GM12878 (cell line): ENCODE measurements around the gene FAM25A. TPM values are rescaled to one million over a fixed set of nuclear protein-coding genes. Genes with fewer than 3 reads are reported as not detected.

Experiments used
- ATAC-seq: fragments of 200-7000 bp; cut with Tn5 transposase; 3 replicates; pipeline ENCODE4 v1.9.1; 2020; ENCODE audit warnings: mild to moderate bottlenecking, moderate library complexity
- BruUV-seq: library from RNA; stranded (reverse); fragments of 400-500 nt; replicated peaks from 2 replicates; lab custom pipeline; 2021; lab: Mats Ljungman, UMichigan
- CTCF ChIA-PET: fragments of 300-600 bp; sonication (Branson Sonifier 250); formaldehyde crosslinking; extraction: SDS; loops from one replicate; lab custom pipeline; 2021; ENCODE audit warnings: inconsistent platforms; lab: Yijun Ruan, JAX
- POLR2A ChIA-PET: fragments of 350-600 bp; formaldehyde crosslinking; extraction: SDS; loops from one replicate; lab custom pipeline; 2021; ENCODE audit warnings: inconsistent platforms; lab: Charles Lee
- RAD21 ChIA-PET: fragments of 300-600 bp; sonication (Branson Sonifier 250); formaldehyde crosslinking; loops from one replicate; lab custom pipeline; 2023; ENCODE audit warnings: antibody characterized with exemption; ENCODE audit not compliant: unreplicated experiment; lab: Charles Lee
- SMC1A ChIA-PET: fragments of 300-600 bp; sonication (Branson Sonifier 250); formaldehyde crosslinking; loops from one replicate; lab custom pipeline; 2023; ENCODE audit not compliant: unreplicated experiment, uncharacterized antibody; lab: Charles Lee
- DNase-seq: peaks from one replicate; pipeline ENCODE4 v3.0.0-alpha.2; 2011; ENCODE audit warnings: low read depth, low spot score
- FAIRE-seq: peaks from 3 replicates; lab custom pipeline; 2011; peaks lifted over from hg19 to GRCh38; lab: Jason Lieb, UNC
- H2AFZ ChIP-seq: 2 replicates; pipeline ENCODE4 v1.6.0; 2011; ENCODE audit warnings: low read depth, low read length, control low read depth; ENCODE audit not compliant: control insufficient read depth
- H3K27ac ChIP-seq: 2 replicates; pipeline ENCODE4 v1.5.1; 2011; ENCODE audit warnings: control low read depth; ENCODE audit not compliant: control insufficient read depth, insufficient read depth
- H3K27me3 ChIP-seq, 2 experiments: replicated peaks in 1 of 2; 2 replicates each; pipeline versions ENCODE4 v1.6.0 to v1.6.1; 2011; ENCODE audit warnings: low read length in 1 of 2; ENCODE audit not compliant: control insufficient read depth in 2 of 2, insufficient read depth in 2 of 2
- H3K36me3 ChIP-seq, 2 experiments: 2 replicates each; pipeline ENCODE4 v1.5.1; 2011; ENCODE audit warnings: low read length in 1 of 2; ENCODE audit not compliant: control insufficient read depth in 2 of 2, insufficient read depth in 2 of 2
- H3K4me1 ChIP-seq: 2 replicates; pipeline ENCODE4 v1.6.1; 2011; ENCODE audit warnings: mild to moderate bottlenecking, low read length, moderate library complexity, mixed read lengths; ENCODE audit not compliant: control insufficient read depth, insufficient read depth
- H3K4me2 ChIP-seq: 2 replicates; pipeline ENCODE4 v1.6.0; 2011; ENCODE audit warnings: control low read depth; ENCODE audit not compliant: control insufficient read depth, insufficient read depth
- H3K4me3 ChIP-seq: fragments of 200-600 bp; sonication (generic); 2 replicates; pipeline ENCODE4 v1.5.1; 2016
- H3K79me2 ChIP-seq: 2 replicates; pipeline ENCODE4 v1.6.0; 2011; ENCODE audit warnings: low read length; ENCODE audit not compliant: control insufficient read depth, insufficient read depth
- H3K9ac ChIP-seq: 2 replicates; pipeline ENCODE4 v1.8.0; 2011; ENCODE audit warnings: low read length, control low read depth, mixed read lengths; ENCODE audit not compliant: control insufficient read depth, insufficient read depth
- H3K9me3 ChIP-seq: replicated peaks from 3 replicates; pipeline ENCODE4 v1.5.1; 2011; ENCODE audit warnings: mild to moderate bottlenecking, low read length; ENCODE audit not compliant: control insufficient read depth, insufficient read depth
- H4K20me1 ChIP-seq: 2 replicates; pipeline ENCODE4 v1.6.0; 2011; ENCODE audit not compliant: control insufficient read depth, insufficient read depth
- ATF7 ChIP-seq: fragments of 450-650 bp; IDR thresholded peaks from 2 replicates; pipeline ENCODE4 v1.6.1; 2016; ENCODE audit warnings: low read depth, mild to moderate bottlenecking
- BMI1 ChIP-seq: fragments of 450-650 bp; IDR thresholded peaks from 2 replicates; pipeline ENCODE4 v1.6.1; 2016; ENCODE audit warnings: mild to moderate bottlenecking, moderate library complexity, borderline replicate concordance
- CBFB ChIP-seq: IDR thresholded peaks from 2 replicates; pipeline ENCODE4 v1.6.1; 2016; ENCODE audit warnings: antibody characterized with exemption, low read depth
- EZH2 ChIP-seq: IDR thresholded peaks from 2 replicates; pipeline ENCODE4 v1.6.1; 2012; ENCODE audit warnings: low read depth, mild to moderate bottlenecking, control low read depth, inconsistent platforms, low read length, borderline replicate concordance; ENCODE audit not compliant: control insufficient read depth
- FOS ChIP-seq: IDR thresholded peaks from 3 replicates; pipeline ENCODE4 v1.6.1; 2011; ENCODE audit warnings: borderline replicate concordance; ENCODE audit not compliant: insufficient read length; ENCODE audit errors: extremely low read depth
- HSF1 ChIP-seq: fragments of 150-350 bp; IDR thresholded peaks from 2 replicates; pipeline ENCODE4 v1.6.1; 2014; ENCODE audit warnings: mild to moderate bottlenecking, low read depth, low read length
- NR2C2 ChIP-seq: IDR thresholded peaks from 2 replicates; pipeline ENCODE4 v1.6.1; 2011; ENCODE audit warnings: borderline replicate concordance, low read depth; ENCODE audit not compliant: control insufficient read depth, insufficient read length
- REST ChIP-seq: IDR thresholded peaks from 2 replicates; pipeline ENCODE4 v1.6.1; 2012; ENCODE audit warnings: mild to moderate bottlenecking, low read depth, low read length
- RFX5 ChIP-seq: IDR thresholded peaks from 2 replicates; pipeline ENCODE4 v1.6.1; 2011; ENCODE audit warnings: low read depth, low read length, improper control_type of control experiment
- RUNX3 ChIP-seq: IDR thresholded peaks from 2 replicates; pipeline ENCODE4 v1.6.1; 2012; ENCODE audit warnings: low read length, inconsistent platforms
- SIN3A ChIP-seq: IDR thresholded peaks from 2 replicates; pipeline ENCODE4 v1.6.1; 2012; ENCODE audit warnings: low read depth, low read length, improper control_type of control experiment
- SPI1 ChIP-seq: IDR thresholded peaks from 2 replicates; pipeline ENCODE4 v1.6.1; 2011; ENCODE audit warnings: low read depth, mild to moderate bottlenecking, low read length, moderate library complexity, borderline replicate concordance; ENCODE audit not compliant: insufficient read depth
- STAT1 ChIP-seq: fragments of 450-650 bp; conservative IDR thresholded peaks from 2 replicates; pipeline ENCODE4 v1.6.1; 2014; ENCODE audit warnings: antibody characterized with exemption, mild to moderate bottlenecking
- WGBS: methylation state at CpG from one replicate; pipeline ENCODE4 v1.1.6; 2016; ENCODE audit warnings: low lambda C conversion rate; ENCODE audit not compliant: insufficient replicate concordance, insufficient coverage; ENCODE audit errors: missing lambda C conversion rate; 5-methylcytosine and 5-hydroxymethylcytosine counted together
- in situ Hi-C: fragments of 300-500 bp; cut with MboI; formaldehyde crosslinking; loops from 9 replicates; pipeline ENCODE4 v1.14.3; 2018; ENCODE audit warnings: mixed read lengths
- intact Hi-C: fragments of 100-400 bp; cut with micrococcal nuclease; formaldehyde crosslinking; loops from one replicate; pipeline ENCODE4 v1.14.2; 2022; ENCODE audit not compliant: unreplicated experiment
- polyA plus RNA-seq, 11 experiments: library from polyadenylated mRNA; depleted of rRNA in 4 of 11; unstranded in 6 of 11; stranded (reverse) in 5 of 11; fragments of >200 nt; fragmentation: Nextera tagmentation in 4 of 11; fragmentation: Illumina TruSeq in 1 of 11; extraction: Ambion mirVana in 4 of 11; extraction: Trizol in 1 of 11; gene quantifications; 1 replicate in 1 of 11; 2 replicates in 10 of 11; pipeline versions ENCODE4 v1.2.1 to v1.2.3, GENCODE V29; 2011 to 2016; ENCODE audit warnings: inconsistent platforms in 2 of 11, missing spikeins in 2 of 11, low read depth in 1 of 11
- total RNA-seq, 4 experiments: library from RNA; depleted of rRNA in 3 of 4; stranded (reverse); fragments of >200 nt in 3 of 4; fragmentation: Illumina TruSeq in 1 of 4; extraction: Trizol in 1 of 4; gene quantifications; 2 replicates each; pipeline versions ENCODE4 v1.2.1 to v1.2.3, GENCODE V29; 2013 to 2021

The FAM25A gene
- total and polyA plus RNA-seq, 10 of the 15 experiments (the other 5 are each of a cell fraction or from before 2014, with no cell fraction given), result not detected

DNA sequence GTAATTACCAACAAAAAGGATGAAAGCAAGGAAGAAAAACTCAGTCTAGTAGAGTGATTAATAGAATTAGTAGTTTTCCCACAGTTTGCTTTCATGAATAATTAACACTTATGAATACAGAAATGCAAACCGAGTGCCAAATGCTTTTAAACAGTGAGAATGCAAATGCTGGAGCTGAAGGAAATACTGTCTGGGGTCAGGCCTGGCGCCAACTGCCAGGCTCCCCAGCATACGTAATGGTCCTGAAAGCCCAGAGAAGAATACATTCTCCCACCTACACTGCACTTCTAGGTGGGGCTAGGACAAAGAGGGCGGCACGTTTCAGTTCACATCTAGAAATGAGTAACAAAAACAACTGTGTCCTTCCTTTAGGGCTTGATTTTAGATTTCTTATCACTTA lies 44.6 kb downstream of the FAM25A start (continued):
- TF ChIP-seq SPI1 (no peak), REST (no peak), NR2C2 (no peak), EZH2 (no peak)
- TF ChIP-seq, all 136 proteins: peak for 0

- ChIA-PET CTCF (interaction anchor here (1.0 kb wide), 1 partner anchor 8 kb away, joined by 5 read pairs; no protein-coding TSS in a partner anchor), SMC1A (no interaction called here)
- FAIRE-seq (no peak), DNase-seq (no peak)
- Histone ChIP-seq H3K27ac (no peak overlapping the region), H3K36me3 (peaks cover 6 to 23% of the 10 kb centered on the region in 2 experiments), H3K9me3 (no peaks in the 10 kb centered on the region), H3K4me1 (no peaks in the 10 kb centered on the region), H3K79me2 (no peaks in the 10 kb centered on the region), H3K9ac (no peak overlapping the region)
- in situ Hi-C loops, result no loop called here
- intact Hi-C loops, result no loop called here
- TF ChIP-seq CBFB, result no peak
- no peak for TF ChIP-seq STAT1
- no peak for TF ChIP-seq BMI1
- no peak for TF ChIP-seq RUNX3
- TF ChIP-seq FOS, result no peak
- no peak for TF ChIP-seq SIN3A
- TF ChIP-seq HSF1, result no peak
- no peak for TF ChIP-seq RFX5
- no peak for TF ChIP-seq ATF7
- TF ChIP-seq, all 136 proteins: peak for 0
- RAD21 ChIA-PET, result no interaction called here
- H2AFZ ChIP-seq, result no peak overlapping the region
- no peaks in the 10 kb centered on the region for H3K27me3 ChIP-seq
- WGBS, result 93% methylated on average over 2 of the region's 2 CpGs
- POLR2A ChIA-PET, result interaction anchor here (0.6 kb wide), 1 partner anchor 44 kb away, joined by 3 read pairs; no protein-coding TSS in a partner anchor
- no peak overlapping the region for H3K4me3 ChIP-seq
- BruUV-seq, result no TSS peak
- H3K4me2 ChIP-seq, result no peak overlapping the region
- ATAC-seq, result no peak
- H4K20me1 ChIP-seq, result no peaks in the 10 kb centered on the region
Measured at GRCh38 chr10:87066178-87066577, 46.1 kb downstream of the FAM25A start.
